KMS-11 (cell line): ENCODE results near the gene LIPG.

ENCODE experiments used
- H2AFZ ChIP-seq: fragments of 200-600 bp; sonication (generic); 2 replicates; pipeline ENCODE4 v1.6.1; 2016; ENCODE audit warnings: antibody characterized with exemption, mixed run types, low read depth
- H3K27ac ChIP-seq: fragments of 200-600 bp; sonication (generic); 2 replicates; pipeline ENCODE4 v1.6.1; 2016; ENCODE audit warnings: mild to moderate bottlenecking, mixed run types
- H3K27me3 ChIP-seq: fragments of 200-600 bp; sonication (generic); 2 replicates; pipeline ENCODE4 v1.6.1; 2017; ENCODE audit warnings: mild to moderate bottlenecking, low read depth, mixed run types, moderate library complexity; ENCODE audit not compliant: insufficient read depth
- H3K36me3 ChIP-seq: fragments of 200-600 bp; sonication (generic); 2 replicates; pipeline ENCODE4 v1.6.1; 2017; ENCODE audit warnings: mild to moderate bottlenecking, mixed run types; ENCODE audit not compliant: insufficient read depth
- H3K4me1 ChIP-seq: fragments of 200-600 bp; sonication (generic); 2 replicates; pipeline ENCODE4 v1.6.1; 2016; ENCODE audit warnings: mild to moderate bottlenecking, low read depth, mixed run types; ENCODE audit not compliant: poor library complexity, severe bottlenecking
- H3K4me2 ChIP-seq: fragments of 200-600 bp; sonication (generic); 2 replicates; pipeline ENCODE4 v1.7.0; 2016; ENCODE audit warnings: mild to moderate bottlenecking, mixed run types
- H3K4me3 ChIP-seq: fragments of 200-600 bp; sonication (generic); IDR thresholded peaks from 2 replicates; pipeline ENCODE4 v1.6.1; 2017; ENCODE audit warnings: low read depth, low read length, mixed read lengths; ENCODE audit not compliant: insufficient read depth
- H3K79me2 ChIP-seq: fragments of 200-600 bp; sonication (generic); 2 replicates; pipeline ENCODE4 v1.6.1; 2016; ENCODE audit warnings: low read depth, mixed run types; ENCODE audit not compliant: insufficient read depth
- H3K9ac ChIP-seq: fragments of 200-600 bp; sonication (generic); 2 replicates; pipeline ENCODE4 v1.6.1; 2016; ENCODE audit warnings: mild to moderate bottlenecking, mixed run types
- H4K20me1 ChIP-seq: fragments of 200-600 bp; sonication (generic); 2 replicates; pipeline ENCODE4 v1.6.1; 2016; ENCODE audit warnings: mild to moderate bottlenecking, mixed run types; ENCODE audit not compliant: insufficient read depth
- TF ChIP-seq, protein P1 (sequence below): fragments of 200-600 bp; sonication (generic); conservative IDR thresholded peaks from 2 replicates; pipeline ENCODE4 v1.6.1; 2017; ENCODE audit warnings: low read depth, mild to moderate bottlenecking, antibody characterized with exemption, low read length, moderate library complexity, mixed read lengths

The LIPG gene

DNA sequence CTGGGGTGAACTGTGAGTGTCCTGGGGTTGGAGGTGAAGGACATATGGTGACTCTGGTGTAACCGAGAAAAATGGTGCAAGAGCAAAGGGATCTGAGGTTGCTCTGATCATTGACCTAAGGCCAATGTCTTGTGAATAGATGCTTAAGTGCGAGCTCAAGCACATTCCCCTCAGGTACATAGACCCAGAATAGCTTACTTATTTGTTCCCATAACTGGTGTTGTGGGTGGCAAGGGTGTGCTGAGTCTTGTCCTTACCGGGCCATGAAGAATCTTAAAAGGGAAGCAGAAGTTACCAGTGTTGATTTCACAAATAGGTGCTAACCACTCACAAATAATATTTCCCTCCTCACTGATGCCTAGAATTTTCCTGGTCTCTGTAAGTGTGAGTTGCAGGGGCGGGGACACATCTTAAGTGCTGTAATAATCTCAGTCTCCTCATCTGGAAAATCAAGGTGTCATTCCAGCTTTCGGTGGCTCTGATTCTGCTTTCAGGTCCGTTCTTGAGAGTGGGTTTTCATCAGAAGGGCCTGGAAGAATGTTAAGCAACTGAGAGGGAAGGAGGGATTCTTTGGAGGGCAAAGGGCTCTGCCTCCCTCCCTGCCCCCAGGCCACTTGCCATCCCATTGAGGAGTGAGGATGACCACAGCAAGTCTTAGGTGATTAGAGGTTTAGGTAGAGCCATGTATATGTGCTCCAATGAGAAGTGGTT is 54.9 kb downstream of the LIPG start:
- H3K4me1 ChIP-seq = no peaks in the 10 kb centered on the region
- H2AFZ ChIP-seq = no peak overlapping the region
- H3K36me3 ChIP-seq = no peaks in the 10 kb centered on the region
- no peak overlapping the region for H3K27ac ChIP-seq
- H3K9ac ChIP-seq = no peak overlapping the region
- H3K4me2 ChIP-seq = no peak overlapping the region
- no peak overlapping the region for H3K4me3 ChIP-seq
- H4K20me1 ChIP-seq = no peaks in the 10 kb centered on the region
- no peaks in the 10 kb centered on the region for H3K27me3 ChIP-seq
- H3K79me2 ChIP-seq = no peaks in the 10 kb centered on the region
- TF ChIP-seq, protein P1, sequence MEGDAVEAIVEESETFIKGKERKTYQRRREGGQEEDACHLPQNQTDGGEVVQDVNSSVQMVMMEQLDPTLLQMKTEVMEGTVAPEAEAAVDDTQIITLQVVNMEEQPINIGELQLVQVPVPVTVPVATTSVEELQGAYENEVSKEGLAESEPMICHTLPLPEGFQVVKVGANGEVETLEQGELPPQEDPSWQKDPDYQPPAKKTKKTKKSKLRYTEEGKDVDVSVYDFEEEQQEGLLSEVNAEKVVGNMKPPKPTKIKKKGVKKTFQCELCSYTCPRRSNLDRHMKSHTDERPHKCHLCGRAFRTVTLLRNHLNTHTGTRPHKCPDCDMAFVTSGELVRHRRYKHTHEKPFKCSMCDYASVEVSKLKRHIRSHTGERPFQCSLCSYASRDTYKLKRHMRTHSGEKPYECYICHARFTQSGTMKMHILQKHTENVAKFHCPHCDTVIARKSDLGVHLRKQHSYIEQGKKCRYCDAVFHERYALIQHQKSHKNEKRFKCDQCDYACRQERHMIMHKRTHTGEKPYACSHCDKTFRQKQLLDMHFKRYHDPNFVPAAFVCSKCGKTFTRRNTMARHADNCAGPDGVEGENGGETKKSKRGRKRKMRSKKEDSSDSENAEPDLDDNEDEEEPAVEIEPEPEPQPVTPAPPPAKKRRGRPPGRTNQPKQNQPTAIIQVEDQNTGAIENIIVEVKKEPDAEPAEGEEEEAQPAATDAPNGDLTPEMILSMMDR = no peak

- Histone ChIP-seq H2AFZ (no peak overlapping the region), H3K4me2 (no peak overlapping the region), H3K4me1 (no peaks in the 10 kb centered on the region), H3K9ac (no peak overlapping the region), H3K27ac (no peak overlapping the region), H3K79me2 (no peaks in the 10 kb centered on the region), H3K4me3 (no peak overlapping the region), H3K27me3 (no peaks in the 10 kb centered on the region), H3K36me3 (no peaks in the 10 kb centered on the region), H4K20me1 (no peaks in the 10 kb centered on the region)
- TF ChIP-seq, protein P1 = no peak
These were observed 55.5 kb downstream of the LIPG start for GRCh38 chr18:49617329-49617695.

GRCh38 chr18:49617865-49618264 is 56.0 kb downstream of the LIPG start:
- Histone ChIP-seq H3K27ac (no peak overlapping the region), H3K27me3 (no peaks in the 10 kb centered on the region), H3K9ac (no peak overlapping the region), H2AFZ (no peak overlapping the region), H3K4me3 (no peak overlapping the region), H4K20me1 (no peaks in the 10 kb centered on the region), H3K36me3 (no peaks in the 10 kb centered on the region), H3K4me2 (no peak overlapping the region), H3K79me2 (no peaks in the 10 kb centered on the region), H3K4me1 (no peaks in the 10 kb centered on the region)
- TF ChIP-seq, protein P1 = no peak

- Histone ChIP-seq H3K4me1 (no peaks in the 10 kb centered on the region), H3K79me2 (no peaks in the 10 kb centered on the region), H3K4me3 (no peak overlapping the region), H2AFZ (no peak overlapping the region), H3K27me3 (no peaks in the 10 kb centered on the region), H3K9ac (no peak overlapping the region), H3K4me2 (no peak overlapping the region), H3K27ac (no peak overlapping the region), H3K36me3 (no peaks in the 10 kb centered on the region), H4K20me1 (no peaks in the 10 kb centered on the region)
- TF ChIP-seq, protein P1 = no peak
These were observed 57.2 kb downstream of the LIPG start for GRCh38 chr18:49618742-49619681.
